Fibroblast of the conjunctiva (primary cell): ENCODE data around the gene RNPS1.
A peak's percentile ranks its signal among the peaks of the same experiment; 100 is the strongest.
"Not testable (repeated sequence)": the region's sequence is repeated elsewhere in the genome, so short reads cannot be mapped to it uniquely, and the experiment has no call there.

ENCODE experiments used
- DNase-seq: peaks from one replicate; pipeline ENCODE4 v3.0.0-alpha.2; 2010; ENCODE audit warnings: low read depth

The RNPS1 gene

GRCh38 chr16:2257726-2258125, 10.2 kb downstream of the RNPS1 start:
- no peak for DNase-seq

GRCh38 chr16:2256531-2257140, 11.3 kb downstream of the RNPS1 start:
- no peak for DNase-seq

- no peak for DNase-seq
Observed at GRCh38 chr16:2253293-2253692, 14.6 kb downstream of the RNPS1 start.

GRCh38 chr16:2252806-2253148, 15.1 kb downstream of the RNPS1 start:
- DNase-seq = no peak

GRCh38 chr16:2251296-2252111, 16.4 kb downstream of the RNPS1 start, which contains the start of gene ECI1:
TSS of gene ECI1 (minus strand) at chr16:2251587. CDS start at chr16:2251566, 21 bp downstream.
- DNase-seq = peak; percentile 92

- peak; percentile 16 for DNase-seq
Observed at GRCh38 chr16:2250652-2251295, 17.2 kb downstream of the RNPS1 start.

- no peak for DNase-seq
Observed at GRCh38 chr16:2246301-2246885, 21.5 kb downstream of the RNPS1 start.

GRCh38 chr16:2244926-2245795, 22.8 kb downstream of the RNPS1 start:
- DNase-seq = no peak

- DNase-seq = no peak
Observed at GRCh38 chr16:2244301-2244700, 23.6 kb downstream of the RNPS1 start.

GRCh38 chr16:2243781-2244180, 24.1 kb downstream of the RNPS1 start:
- no peak for DNase-seq

- DNase-seq = no peak
Observed at GRCh38 chr16:2243031-2243528, 24.8 kb downstream of the RNPS1 start.

GRCh38 chr16:2242598-2242997, 25.3 kb downstream of the RNPS1 start:
- no peak for DNase-seq

- not testable (repeated sequence) for DNase-seq
Observed at GRCh38 chr16:2240331-2240730, 27.6 kb downstream of the RNPS1 start.

- DNase-seq = no peak
Observed at GRCh38 chr16:2238838-2239675, 28.9 kb downstream of the RNPS1 start.

GRCh38 chr16:2238150-2238837, 29.6 kb downstream of the RNPS1 start:
- DNase-seq = no peak

- DNase-seq = no peak
Observed at GRCh38 chr16:2237493-2238149, 30.3 kb downstream of the RNPS1 start.

- DNase-seq = no peak
Observed at GRCh38 chr16:2237102-2237482, 30.8 kb downstream of the RNPS1 start.

- no peak for DNase-seq
Observed at GRCh38 chr16:2236337-2237101, 31.4 kb downstream of the RNPS1 start, which contains the start of gene DNASE1L2. TSS of gene DNASE1L2 (plus strand) at chr16:2236444. CDS start at chr16:2236817, 373 bp downstream.
